Measurements from ENCODE around the gene MYF5.

- TF ChIP-seq CTCF (conservative IDR thresholded peaks at IDR 0.05 in 1 of 2, IDR thresholded peaks at IDR 0.05 in 1 of 2; ENCODE audit: low read depth in 1 of 2, low read length in 2 of 2) (no peak), EZH2 (IDR thresholded peaks at IDR 0.05; ENCODE audit: low read length, missing control alignments) (no peak)
These were observed 931 bp upstream of the MYF5 start for GRCh38 chr12:80715713-80716249.
